HepG2 (cell line): ENCODE measurements around the gene LSM12. TPM values are rescaled to one million over a fixed set of nuclear protein-coding genes. Genes with fewer than 3 reads are reported as not detected.

Experiments used
- ELF3 ChIP-seq: IDR thresholded peaks from 2 replicates; pipeline ENCODE4 v1.6.1; 2016; ENCODE audit warnings: missing genetic modification reagents, missing compliant biosample characterization
- HES4 ChIP-seq: sonication (generic); formaldehyde crosslinking; IDR thresholded peaks from 2 replicates; pipeline ENCODE4 v1.9.0; 2021; ENCODE audit warnings: mild to moderate bottlenecking, missing genetic modification reagents, borderline replicate concordance
- HNF4A ChIP-seq: sonication (generic); formaldehyde crosslinking; IDR thresholded peaks from 2 replicates; pipeline ENCODE4 v1.4.0; 2020; ENCODE audit warnings: missing genetic modification reagents
- IRX3 ChIP-seq: sonication (generic); formaldehyde crosslinking; IDR thresholded peaks from 2 replicates; pipeline ENCODE4 v1.8.1; 2023; ENCODE audit warnings: mild to moderate bottlenecking, low read depth, missing genetic modification reagents, borderline replicate concordance
- JUND ChIP-seq: sonication (generic); formaldehyde crosslinking; IDR thresholded peaks from 2 replicates; pipeline ENCODE4 v1.8.0; 2022; ENCODE audit warnings: mild to moderate bottlenecking, missing genetic modification reagents
- PAF1 ChIP-seq: IDR thresholded peaks from 2 replicates; pipeline ENCODE4 v1.6.1; 2016; ENCODE audit warnings: missing genetic modification reagents, missing compliant biosample characterization
- PATZ1 ChIP-seq: sonication (generic); formaldehyde crosslinking; IDR thresholded peaks from 2 replicates; pipeline ENCODE4 v1.4.0; 2020; ENCODE audit warnings: missing genetic modification reagents
- PLSCR1 ChIP-seq: sonication (generic); formaldehyde crosslinking; IDR thresholded peaks from 2 replicates; pipeline ENCODE4 v1.5.0; 2020; ENCODE audit warnings: missing genetic modification reagents, mild to moderate bottlenecking, borderline replicate concordance
- SIN3B ChIP-seq: fragments of 150-350 bp; IDR thresholded peaks from 2 replicates; pipeline ENCODE4 v1.6.1; 2014; ENCODE audit warnings: low read length
- SNAPC5 ChIP-seq: sonication (generic); formaldehyde crosslinking; IDR thresholded peaks from 2 replicates; pipeline ENCODE4 v1.8.1; 2023; ENCODE audit warnings: mild to moderate bottlenecking, missing genetic modification reagents, borderline replicate concordance
- SUZ12 ChIP-seq: fragments of 150-350 bp; IDR thresholded peaks from 2 replicates; pipeline ENCODE4 v1.6.1; 2014; ENCODE audit warnings: low read depth, low read length
- THAP11 ChIP-seq: IDR thresholded peaks from 2 replicates; pipeline ENCODE4 v1.6.1; 2016; ENCODE audit warnings: missing biosample characterization, missing genetic modification reagents
- TOPORS ChIP-seq: sonication (generic); formaldehyde crosslinking; IDR thresholded peaks from 2 replicates; pipeline ENCODE4 v1.8.0; 2023; ENCODE audit warnings: mild to moderate bottlenecking, missing genetic modification reagents
- U2AF2 ChIP-seq: fragments of 200-400 bp; formaldehyde crosslinking; IDR thresholded peaks from 2 replicates; pipeline ENCODE4 v1.6.1; 2017; ENCODE audit warnings: low read depth, mild to moderate bottlenecking, low read length
- ZIK1 ChIP-seq: sonication (generic); formaldehyde crosslinking; IDR thresholded peaks from 2 replicates; pipeline ENCODE4 v1.5.0; 2020; ENCODE audit warnings: mild to moderate bottlenecking, low read depth, missing genetic modification reagents, borderline replicate concordance
- ZKSCAN1 ChIP-seq: fragments of 150-350 bp; IDR thresholded peaks from 2 replicates; pipeline ENCODE4 v1.6.1; 2014; ENCODE audit warnings: low read length
- ZNF264 ChIP-seq: sonication (generic); formaldehyde crosslinking; IDR thresholded peaks from 2 replicates; pipeline ENCODE4 v1.4.0; 2020; ENCODE audit warnings: missing genetic modification reagents
- ZNF44 ChIP-seq: sonication (generic); formaldehyde crosslinking; IDR thresholded peaks from 2 replicates; pipeline ENCODE4 v1.5.1; 2020; ENCODE audit warnings: mild to moderate bottlenecking, missing genetic modification reagents
- ZSCAN20 ChIP-seq: sonication (generic); formaldehyde crosslinking; IDR thresholded peaks from 2 replicates; pipeline ENCODE4 v1.4.0; 2020; ENCODE audit warnings: missing genetic modification reagents, mild to moderate bottlenecking, borderline replicate concordance
- ZXDC ChIP-seq: sonication (generic); formaldehyde crosslinking; IDR thresholded peaks from 2 replicates; pipeline ENCODE4 v1.5.0; 2020; ENCODE audit warnings: mild to moderate bottlenecking, missing genetic modification reagents
- polyA plus RNA-seq, 8 experiments: library from polyadenylated mRNA; depleted of rRNA in 3 of 8; stranded (reverse) in 7 of 8; unstranded in 1 of 8; fragments of >200 nt; fragmentation: Illumina TruSeq in 4 of 8; extraction: Trizol in 4 of 8; gene quantifications; 2 replicates each; pipeline versions ENCODE4 v1.2.1 to v1.2.3, GENCODE V29; 2011 to 2016; ENCODE audit warnings: low read depth in 4 of 8, missing spikeins in 1 of 8, mixed read lengths in 1 of 8; ENCODE audit not compliant: insufficient read depth in 1 of 8
- total RNA-seq, 5 experiments: library from RNA; depleted of rRNA; stranded (reverse); fragments of >200 nt; fragmentation: Illumina TruSeq; extraction: Trizol; gene quantifications; 2 replicates each; pipeline ENCODE4 v1.2.3, GENCODE V29; 2016; ENCODE audit warnings: low read depth in 1 of 5
- TF ChIP-seq, protein P1 (sequence below): sonication (generic); formaldehyde crosslinking; IDR thresholded peaks from 2 replicates; pipeline ENCODE4 v1.4.0; 2020; ENCODE audit warnings: mild to moderate bottlenecking, missing genetic modification reagents

LSM12 gene
- total and polyA plus RNA-seq, 2 of the 13 experiments (the other 11 are each of a cell fraction or from before 2014, with no cell fraction given) = 52.8 to 55.7 TPM

GRCh38 chr17:44108440-44109311, 42.2 kb upstream of the LSM12 start (continued):
- TF ChIP-seq, protein P1, sequence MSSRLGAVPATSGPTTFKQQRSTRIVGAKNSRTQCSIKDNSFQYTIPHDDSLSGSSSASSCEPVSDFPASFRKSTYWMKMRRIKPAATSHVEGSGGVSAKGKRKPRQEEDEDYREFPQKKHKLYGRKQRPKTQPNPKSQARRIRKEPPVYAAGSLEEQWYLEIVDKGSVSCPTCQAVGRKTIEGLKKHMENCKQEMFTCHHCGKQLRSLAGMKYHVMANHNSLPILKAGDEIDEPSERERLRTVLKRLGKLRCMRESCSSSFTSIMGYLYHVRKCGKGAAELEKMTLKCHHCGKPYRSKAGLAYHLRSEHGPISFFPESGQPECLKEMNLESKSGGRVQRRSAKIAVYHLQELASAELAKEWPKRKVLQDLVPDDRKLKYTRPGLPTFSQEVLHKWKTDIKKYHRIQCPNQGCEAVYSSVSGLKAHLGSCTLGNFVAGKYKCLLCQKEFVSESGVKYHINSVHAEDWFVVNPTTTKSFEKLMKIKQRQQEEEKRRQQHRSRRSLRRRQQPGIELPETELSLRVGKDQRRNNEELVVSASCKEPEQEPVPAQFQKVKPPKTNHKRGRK (CRISPR knock-in tag) = no peak
- no peak for TF ChIP-seq ZSCAN20 (CRISPR knock-in tag)
- TF ChIP-seq PAF1 = no peak
- TF ChIP-seq HNF4A (CRISPR knock-in tag) = peak; percentile 80
- peak; percentile 91 for TF ChIP-seq JUND (CRISPR knock-in tag)
- TF ChIP-seq SIN3B = peak; percentile 47
- TF ChIP-seq ELF3 = peak; percentile 82
- TF ChIP-seq PATZ1 (CRISPR knock-in tag) = peak; percentile 98
- TF ChIP-seq ZXDC (CRISPR knock-in tag) = peak; percentile 98
- no peak for TF ChIP-seq SUZ12
- peak; percentile 57 for TF ChIP-seq THAP11 (CRISPR knock-in tag)
- TF ChIP-seq U2AF2 = no peak
- no peak for TF ChIP-seq IRX3 (CRISPR knock-in tag)
- TF ChIP-seq ZKSCAN1 = no peak
- no peak for TF ChIP-seq HES4
- no peak for TF ChIP-seq TOPORS
- peak; percentile 35; the same call in 1 of the 2 replicates for TF ChIP-seq ZNF264 (CRISPR knock-in tag)
- TF ChIP-seq ZIK1 (CRISPR knock-in tag) = no peak
- no peak for TF ChIP-seq ZNF44 (CRISPR knock-in tag)
- no peak for TF ChIP-seq SNAPC5 (CRISPR knock-in tag)
- no peak for TF ChIP-seq PLSCR1 (CRISPR knock-in tag)
